GM12878 (cell line): Measurements from ENCODE around the gene EXOSC2. TPM values are rescaled to one million over a fixed set of nuclear protein-coding genes. Genes with fewer than 3 reads are reported as not detected.
A peak's percentile ranks its signal among the peaks of the same experiment; 100 is the strongest.

Experiments
- ASH2L ChIP-seq: fragments of 300-600, 200-600 bp; sonication (generic); IDR thresholded peaks from 2 replicates; pipeline ENCODE4 v1.6.1; 2017; ENCODE audit warnings: low read depth, mild to moderate bottlenecking, borderline replicate concordance
- BACH1 ChIP-seq: fragments of 450-650 bp; IDR thresholded peaks from 2 replicates; pipeline ENCODE4 v1.6.1; 2017; ENCODE audit warnings: mild to moderate bottlenecking, borderline replicate concordance
- BHLHE40 ChIP-seq, 2 experiments: fragments of 450-650 bp in 1 of 2; IDR thresholded peaks; 2 replicates each; pipeline ENCODE4 v1.6.1; 2011 to 2017; ENCODE audit warnings: low read depth in 2 of 2, borderline replicate concordance in 1 of 2, improper control_type of control experiment in 1 of 2, low read length in 1 of 2, mild to moderate bottlenecking in 1 of 2
- BMI1 ChIP-seq: fragments of 450-650 bp; IDR thresholded peaks from 2 replicates; pipeline ENCODE4 v1.6.1; 2016; ENCODE audit warnings: mild to moderate bottlenecking, moderate library complexity, borderline replicate concordance
- BRCA1 ChIP-seq: IDR thresholded peaks from 2 replicates; pipeline ENCODE4 v1.6.1; 2011; ENCODE audit warnings: low read depth, low read length, improper control_type of control experiment
- CEBPB ChIP-seq, 2 experiments: fragments of 150-350 bp in 1 of 2; IDR thresholded peaks; 2 replicates each; pipeline ENCODE4 v1.6.1; 2012 to 2014; ENCODE audit warnings: low read depth in 2 of 2, low read length in 2 of 2, borderline replicate concordance in 1 of 2, inconsistent platforms in 1 of 2
- E2F4 ChIP-seq: IDR thresholded peaks from 2 replicates; pipeline ENCODE4 v1.6.1; 2012; ENCODE audit warnings: low read depth, low read length, improper control_type of control experiment
- ELK1 ChIP-seq: IDR thresholded peaks from 2 replicates; pipeline ENCODE4 v1.6.1; 2012; ENCODE audit warnings: low read depth, low read length, improper control_type of control experiment
- ESRRA ChIP-seq: IDR thresholded peaks from 2 replicates; pipeline ENCODE4 v1.6.1; 2012; ENCODE audit warnings: mild to moderate bottlenecking, low read length, improper control_type of control experiment
- MAX ChIP-seq: IDR thresholded peaks from 2 replicates; pipeline ENCODE4 v1.6.1; 2012; ENCODE audit warnings: low read depth, low read length, improper control_type of control experiment
- MTA3 ChIP-seq: IDR thresholded peaks from 2 replicates; pipeline ENCODE4 v1.6.1; 2012; ENCODE audit warnings: low read length, inconsistent platforms, borderline replicate concordance
- MYB ChIP-seq: fragments of 150-350 bp; IDR thresholded peaks from 2 replicates; pipeline ENCODE4 v1.6.1; 2014; ENCODE audit warnings: mild to moderate bottlenecking, low read depth, low read length, borderline replicate concordance
- MYC ChIP-seq: IDR thresholded peaks from 2 replicates; pipeline ENCODE4 v1.6.1; 2011; ENCODE audit warnings: mild to moderate bottlenecking, low read length, moderate library complexity, inconsistent platforms; ENCODE audit not compliant: insufficient read depth, insufficient replicate concordance, insufficient read length, severe bottlenecking
- NBN ChIP-seq: fragments of 450-650 bp; IDR thresholded peaks from 2 replicates; pipeline ENCODE4 v1.6.1; 2016
- NR2C1 ChIP-seq: fragments of 450-650 bp; IDR thresholded peaks from 2 replicates; pipeline ENCODE4 v1.6.1; 2017; ENCODE audit warnings: antibody characterized with exemption, mild to moderate bottlenecking, moderate library complexity
- NRF1 ChIP-seq: conservative IDR thresholded peaks from 2 replicates; pipeline ENCODE4 v1.6.1; 2011; ENCODE audit warnings: mild to moderate bottlenecking, low read depth, low read length, improper control_type of control experiment
- PAX5 ChIP-seq: IDR thresholded peaks from 2 replicates; pipeline ENCODE4 v1.6.1; 2011; ENCODE audit warnings: low read depth, low read length, borderline replicate concordance
- POLR2A ChIP-seq: IDR thresholded peaks from 2 replicates; pipeline ENCODE4 v1.6.1; 2011; ENCODE audit warnings: low read depth, mild to moderate bottlenecking, low read length
- POU2F2 ChIP-seq: IDR thresholded peaks from 3 replicates; pipeline ENCODE4 v1.6.1; 2011; ENCODE audit warnings: low read depth, mild to moderate bottlenecking, low read length, borderline replicate concordance
- RELA ChIP-seq: fragments of 450-650 bp; IDR thresholded peaks from 2 replicates; pipeline ENCODE4 v1.8.0; 2014; ENCODE audit warnings: borderline replicate concordance; ENCODE audit not compliant: partially characterized antibody
- RUNX3 ChIP-seq: IDR thresholded peaks from 2 replicates; pipeline ENCODE4 v1.6.1; 2012; ENCODE audit warnings: low read length, inconsistent platforms
- SIX5 ChIP-seq: IDR thresholded peaks from 2 replicates; pipeline ENCODE4 v1.6.1; 2011; ENCODE audit warnings: mild to moderate bottlenecking, low read depth, low read length, moderate library complexity; ENCODE audit not compliant: severe bottlenecking
- SMARCA5 ChIP-seq: fragments of 450-650 bp; IDR thresholded peaks from 2 replicates; pipeline ENCODE4 v1.6.1; 2017; ENCODE audit warnings: mild to moderate bottlenecking
- SUZ12 ChIP-seq: fragments of 200-600 bp; sonication (generic); IDR thresholded peaks from one replicate; pipeline ENCODE4 v1.6.1; 2018; ENCODE audit warnings: antibody characterized with exemption, mild to moderate bottlenecking; ENCODE audit not compliant: unreplicated experiment
- YY1 ChIP-seq: IDR thresholded peaks from 2 replicates; pipeline ENCODE4 v1.6.1; 2011; ENCODE audit warnings: low read depth, mild to moderate bottlenecking, low read length
- ZNF217 ChIP-seq: fragments of 450-650 bp; IDR thresholded peaks from 2 replicates; pipeline ENCODE4 v1.6.1; 2017; ENCODE audit warnings: antibody characterized with exemption, mild to moderate bottlenecking
- ZSCAN29 ChIP-seq: fragments of 450-650 bp; IDR thresholded peaks from 2 replicates; pipeline ENCODE4 v1.6.1; 2017; ENCODE audit warnings: mild to moderate bottlenecking, moderate library complexity
- ZZZ3 ChIP-seq: IDR thresholded peaks from 2 replicates; pipeline ENCODE4 v1.6.1; 2011; ENCODE audit warnings: low read depth; ENCODE audit not compliant: control insufficient read depth, insufficient read length
- polyA plus RNA-seq, 11 experiments: library from polyadenylated mRNA; depleted of rRNA in 4 of 11; unstranded in 6 of 11; stranded (reverse) in 5 of 11; fragments of >200 nt; fragmentation: Nextera tagmentation in 4 of 11; fragmentation: Illumina TruSeq in 1 of 11; extraction: Ambion mirVana in 4 of 11; extraction: Trizol in 1 of 11; gene quantifications; 1 replicate in 1 of 11; 2 replicates in 10 of 11; pipeline versions ENCODE4 v1.2.1 to v1.2.3, GENCODE V29; 2011 to 2016; ENCODE audit warnings: inconsistent platforms in 2 of 11, missing spikeins in 2 of 11, low read depth in 1 of 11
- total RNA-seq, 4 experiments: library from RNA; depleted of rRNA in 3 of 4; stranded (reverse); fragments of >200 nt in 3 of 4; fragmentation: Illumina TruSeq in 1 of 4; extraction: Trizol in 1 of 4; gene quantifications; 2 replicates each; pipeline versions ENCODE4 v1.2.1 to v1.2.3, GENCODE V29; 2013 to 2021
- TF ChIP-seq, protein P1 (sequence below): fragments of 150-350 bp; IDR thresholded peaks from 2 replicates; pipeline ENCODE4 v1.6.1; 2014; ENCODE audit warnings: mild to moderate bottlenecking, low read depth, low read length

EXOSC2 gene
- total and polyA plus RNA-seq, 10 of the 15 experiments (the other 5 are each of a cell fraction or from before 2014, with no cell fraction given): 26.3 to 55.0 (median 48.0) TPM

GRCh38 chr9:130693426-130694191, at the start of gene EXOSC2 (continued):
- no peak for TF ChIP-seq BRCA1
- peak; percentile 37; the same call in 1 of the 2 replicates for TF ChIP-seq E2F4
- no peak for TF ChIP-seq ASH2L
- no peak for TF ChIP-seq ZNF217
- TF ChIP-seq PAX5: peak; percentile 7; the same call in 1 of the 2 replicates
- peak; percentile 91 for TF ChIP-seq MYC
- TF ChIP-seq BACH1: 0 out of 2 replicates have a peak, but pooled peaks have one; percentile 44
- peak; percentile 26; the same call in 1 of the 2 replicates for TF ChIP-seq SMARCA5
- peak; percentile 69 for TF ChIP-seq MAX
- no peak for TF ChIP-seq MYB
- peak; percentile 100 for TF ChIP-seq YY1
- no peak for TF ChIP-seq ZZZ3
- TF ChIP-seq RUNX3: no peak
- no peak for TF ChIP-seq ZSCAN29
- peak; percentile 93 for TF ChIP-seq NRF1
- TF ChIP-seq POLR2A: peak; percentile 97
- no peak for TF ChIP-seq RELA
- TF ChIP-seq, protein P1, sequence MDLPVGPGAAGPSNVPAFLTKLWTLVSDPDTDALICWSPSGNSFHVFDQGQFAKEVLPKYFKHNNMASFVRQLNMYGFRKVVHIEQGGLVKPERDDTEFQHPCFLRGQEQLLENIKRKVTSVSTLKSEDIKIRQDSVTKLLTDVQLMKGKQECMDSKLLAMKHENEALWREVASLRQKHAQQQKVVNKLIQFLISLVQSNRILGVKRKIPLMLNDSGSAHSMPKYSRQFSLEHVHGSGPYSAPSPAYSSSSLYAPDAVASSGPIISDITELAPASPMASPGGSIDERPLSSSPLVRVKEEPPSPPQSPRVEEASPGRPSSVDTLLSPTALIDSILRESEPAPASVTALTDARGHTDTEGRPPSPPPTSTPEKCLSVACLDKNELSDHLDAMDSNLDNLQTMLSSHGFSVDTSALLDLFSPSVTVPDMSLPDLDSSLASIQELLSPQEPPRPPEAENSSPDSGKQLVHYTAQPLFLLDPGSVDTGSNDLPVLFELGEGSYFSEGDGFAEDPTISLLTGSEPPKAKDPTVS: 0 out of 2 replicates have a peak, but pooled peaks have one; percentile 8
- TF ChIP-seq NR2C1: peak; percentile 88
- no peak for TF ChIP-seq BMI1
- no peak for TF ChIP-seq SUZ12
- no peak for TF ChIP-seq MTA3
- peak; percentile 62; the same call in 1 of the 2 replicates for TF ChIP-seq NBN
- peak in 1 of 2 experiments; percentile 32; a peak in 1 of 4 replicates for TF ChIP-seq BHLHE40 (IDR thresholded peaks at IDR 0.05; ENCODE audit: borderline replicate concordance in 1 of 2, low read depth in 2 of 2, low read length in 1 of 2)
- no peak for TF ChIP-seq ELK1
- TF ChIP-seq SIX5: peak; percentile 73
- peak; percentile 58; the same call in 1 of the 3 replicates for TF ChIP-seq POU2F2
- no peak for TF ChIP-seq CEBPB (IDR thresholded peaks at IDR 0.05; ENCODE audit: borderline replicate concordance in 1 of 2, low read depth in 2 of 2, low read length in 2 of 2)
- no peak for TF ChIP-seq ESRRA
